ENCODE results near the gene PSMD9.
"Not testable (repeated sequence)": the region's sequence is repeated elsewhere in the genome, so short reads cannot be mapped to it uniquely, and the experiment has no call there.

The PSMD9 gene

DNA sequence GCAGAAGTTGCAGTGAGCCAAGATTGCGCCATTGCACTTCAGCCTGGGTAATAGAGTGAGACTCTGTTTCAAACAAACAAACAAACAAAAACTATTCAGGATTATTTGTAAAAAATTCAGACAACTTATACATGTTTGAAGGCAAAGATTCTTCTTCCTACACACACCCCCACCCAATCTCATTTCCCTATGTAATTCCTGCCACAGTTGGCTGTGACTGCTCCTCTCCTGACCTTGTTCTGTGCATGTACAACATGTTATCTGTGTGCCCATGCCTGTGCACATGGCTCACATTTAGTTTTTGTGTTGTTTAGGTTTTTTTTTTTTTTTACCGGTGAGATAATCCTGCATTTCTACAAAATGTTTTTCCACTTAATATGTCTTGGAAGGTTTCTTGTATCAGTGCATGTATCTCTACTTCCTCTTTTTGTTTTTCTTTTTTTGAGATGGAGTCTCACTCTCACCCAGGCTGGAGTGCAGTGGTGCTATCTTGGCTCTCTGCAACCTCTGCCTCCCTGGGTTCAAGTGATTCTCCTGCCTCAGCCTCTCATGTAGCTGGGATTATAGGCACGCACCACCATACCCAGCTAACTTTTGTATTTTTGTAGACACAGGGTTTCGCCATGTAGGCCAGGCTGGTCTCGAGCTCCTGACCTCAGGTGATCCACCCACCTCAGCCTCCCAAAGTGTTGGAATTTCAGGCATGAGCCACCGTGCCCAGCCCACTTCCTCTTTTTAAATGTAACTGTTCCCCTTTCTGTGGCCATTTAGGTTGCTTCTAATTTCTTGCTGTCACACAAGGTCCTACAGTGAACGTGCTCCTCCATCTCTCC is 38.5 kb downstream of the PSMD9 start:
- DNase-seq: no peak

- no peak for DNase-seq
Measured at GRCh38 chr12:121927813-121928212, 39.2 kb downstream of the PSMD9 start.

DNA sequence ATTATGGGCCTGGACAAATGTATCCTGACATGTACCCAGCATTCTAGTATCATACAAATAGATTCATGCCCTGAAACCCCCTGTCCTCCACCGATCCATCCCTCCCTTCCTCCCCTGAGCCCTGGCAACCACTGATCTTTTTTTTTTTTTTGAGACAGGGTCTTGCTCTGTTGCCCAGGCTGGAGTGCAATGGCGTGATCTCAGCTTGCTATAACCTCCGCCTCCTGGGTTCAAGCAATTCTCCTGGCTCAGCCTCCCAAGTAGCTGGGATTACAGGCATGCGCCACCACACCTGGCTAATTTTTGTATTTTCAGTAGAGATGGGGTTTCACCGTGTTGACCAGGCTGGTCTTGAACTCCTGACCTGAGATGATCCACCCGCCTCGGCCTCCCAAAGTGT is 41.0 kb downstream of the PSMD9 start:
- DNase-seq: not testable (repeated sequence)

- DNase-seq: no peak
Measured at GRCh38 chr12:121930862-121931261, 42.3 kb downstream of the PSMD9 start.

- no peak for DNase-seq
Measured at GRCh38 chr12:121932176-121932536, 43.6 kb downstream of the PSMD9 start.

DNA sequence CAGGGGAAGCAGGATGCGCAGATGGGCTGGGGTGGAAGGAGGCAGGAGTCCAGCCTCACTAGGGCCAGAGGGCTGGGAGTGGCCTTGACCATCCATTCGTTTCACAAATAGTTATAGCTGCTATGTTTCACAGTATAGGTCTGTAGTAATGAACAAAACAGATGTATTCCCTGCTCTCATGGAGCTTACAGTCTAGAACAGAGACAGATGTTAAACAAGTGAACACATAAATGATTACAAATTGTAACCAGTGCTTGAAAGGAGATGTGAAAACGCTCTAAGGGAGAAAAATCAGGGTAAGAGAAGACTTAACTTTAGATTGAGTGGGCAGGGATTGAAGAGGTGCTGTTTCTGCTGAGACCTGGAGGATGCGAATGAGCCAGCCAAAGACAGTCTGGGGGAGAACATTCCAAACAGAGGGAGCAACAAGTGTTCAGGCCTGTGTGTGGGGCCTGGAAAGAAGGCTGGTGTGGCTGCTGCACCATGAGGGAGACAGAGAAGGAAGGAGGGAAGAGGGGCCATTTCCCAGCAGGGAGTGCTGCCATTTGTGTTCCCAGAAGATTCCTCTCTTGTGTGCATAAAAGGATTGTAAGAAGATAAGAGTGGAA is 44.4 kb downstream of the PSMD9 start:
- no peak for DNase-seq

GRCh38 chr12:121933522-121934308 is 45.1 kb downstream of the PSMD9 start:
- DNase-seq: peak; percentile 66

DNA sequence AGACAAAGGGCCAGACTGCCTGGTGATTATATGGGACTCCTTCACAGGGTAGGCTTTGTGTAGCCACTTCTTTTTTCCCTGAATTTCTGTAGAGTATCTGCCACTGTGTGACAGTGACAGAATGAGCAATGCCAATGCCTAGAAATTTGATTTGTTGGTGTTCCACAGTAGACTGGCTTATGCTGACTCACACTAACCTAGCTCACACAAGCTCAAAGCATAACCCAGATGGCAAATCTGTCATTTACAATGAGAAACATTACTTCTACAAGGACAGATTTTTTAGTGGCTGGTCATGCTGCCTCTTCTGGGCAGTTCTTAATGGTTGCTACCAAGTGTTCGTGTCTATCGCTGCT is 45.7 kb downstream of the PSMD9 start:
- DNase-seq: no peak

GRCh38 chr12:121937654-121938053 is 49.1 kb downstream of the PSMD9 start:
- DNase-seq: no peak

- no peak for DNase-seq
Measured at GRCh38 chr12:121939186-121939585, 50.6 kb downstream of the PSMD9 start.

DNA sequence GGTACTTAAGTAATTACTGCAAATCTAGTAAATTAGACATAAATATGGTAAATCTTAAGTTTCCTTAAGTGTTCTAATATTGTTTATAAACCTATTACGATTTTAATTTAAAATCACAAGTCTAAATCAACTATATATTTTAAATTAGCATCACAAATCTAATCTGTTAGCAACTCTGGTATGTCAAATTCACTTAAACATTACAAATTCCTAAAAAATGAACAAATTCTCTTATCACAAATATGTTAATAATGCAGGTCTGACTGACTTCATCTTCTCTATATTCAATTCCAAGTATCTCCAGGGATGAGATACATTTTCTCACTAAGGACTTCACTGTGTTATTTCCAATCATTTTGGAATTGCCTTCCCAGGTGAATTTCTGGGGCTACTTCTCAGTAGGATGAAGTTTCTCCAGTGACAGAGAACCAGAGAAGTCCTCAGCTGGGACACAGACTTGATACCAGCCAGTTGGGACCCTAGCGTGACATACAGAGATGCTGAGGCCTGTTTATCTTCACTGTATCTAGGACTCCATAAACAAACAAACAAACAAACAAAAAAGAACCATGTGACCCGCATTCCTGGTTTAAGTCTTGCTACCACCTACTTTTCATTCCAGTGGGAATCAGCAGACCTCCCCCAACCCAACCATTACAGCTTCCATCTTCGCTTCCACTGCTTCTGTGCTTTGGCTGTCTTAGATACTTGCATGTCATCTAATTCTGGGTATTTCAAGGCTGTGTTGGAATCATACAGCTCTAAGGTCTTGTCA is 51.6 kb downstream of the PSMD9 start:
- no peak for DNase-seq

- peak; percentile 64 for DNase-seq
Measured at GRCh38 chr12:121942145-121942718, 53.6 kb downstream of the PSMD9 start.

DNA sequence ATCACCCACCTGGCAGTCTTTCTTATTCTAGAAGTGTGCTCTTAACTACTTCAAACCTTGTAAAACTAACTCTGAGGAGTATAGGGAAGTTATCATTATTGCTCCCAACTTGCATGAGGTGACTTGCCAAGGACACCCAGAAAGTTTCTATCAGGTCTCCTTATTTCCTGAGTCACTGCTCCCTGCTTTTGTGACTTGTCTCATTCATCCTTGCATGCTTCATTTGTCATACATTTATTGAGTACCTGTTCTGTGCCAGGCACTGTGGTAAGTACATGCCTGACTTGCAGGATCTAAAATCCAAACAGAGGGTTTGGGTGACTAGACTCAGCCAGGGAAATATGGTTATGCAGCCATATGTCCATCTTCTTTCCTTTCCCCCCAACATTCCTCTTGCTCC is 55.3 kb downstream of the PSMD9 start:
- DNase-seq: no peak

- no peak for DNase-seq
Measured at GRCh38 chr12:121946313-121947025, 57.9 kb downstream of the PSMD9 start.

DNA sequence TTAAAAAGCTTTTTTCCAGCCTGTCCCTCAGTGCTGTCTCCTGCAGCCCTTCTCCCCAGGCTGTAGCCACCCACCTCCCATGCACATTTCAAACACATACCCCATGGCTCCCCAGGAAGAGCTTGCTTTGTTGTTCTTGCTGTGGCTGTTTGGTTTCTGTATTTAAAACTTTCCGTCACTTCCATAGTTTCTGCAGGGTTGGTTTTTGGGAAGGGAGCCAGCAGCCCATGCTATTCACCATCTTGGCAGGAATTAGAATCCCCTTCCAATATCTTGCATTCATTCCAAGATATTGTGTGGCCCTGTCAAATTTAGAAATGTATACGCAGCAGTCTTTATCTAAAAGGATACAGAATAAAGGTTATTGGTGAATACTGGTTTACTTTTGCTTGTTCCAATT is 59.4 kb downstream of the PSMD9 start:
- DNase-seq: no peak

DNA sequence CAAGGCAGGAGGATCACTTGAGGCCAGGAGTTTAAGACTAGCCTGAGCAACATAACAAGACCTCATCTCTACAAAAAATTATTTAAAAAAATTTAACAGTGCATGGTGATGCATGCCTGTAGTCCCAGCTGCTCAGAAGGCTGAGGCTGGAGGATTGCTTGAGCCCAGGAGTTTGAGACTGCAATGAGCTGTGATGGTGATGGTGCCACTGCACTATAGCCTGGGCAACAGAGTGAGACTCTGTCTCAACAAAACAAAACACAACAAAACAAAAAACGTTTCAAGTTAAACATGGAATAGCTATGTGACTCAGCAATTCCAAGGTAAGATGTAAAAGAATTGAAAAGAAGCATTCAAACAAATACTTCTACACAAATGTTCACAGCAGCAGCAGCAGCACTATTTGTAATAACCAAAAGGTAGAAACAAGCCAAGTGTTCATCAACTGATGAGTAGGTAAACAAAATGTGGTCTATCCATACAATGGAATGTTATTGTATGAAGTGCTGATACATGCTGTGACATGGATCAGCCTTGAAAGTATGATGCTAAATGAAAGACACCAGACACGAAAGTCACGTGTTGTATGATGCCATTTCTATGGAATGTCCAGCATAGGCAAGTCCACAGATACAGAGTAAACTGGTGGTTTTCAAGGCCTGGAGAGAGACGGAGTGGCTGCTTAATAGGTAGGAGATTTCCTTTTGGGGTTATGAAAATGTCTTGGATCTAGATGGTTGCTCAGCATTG is 61.2 kb downstream of the PSMD9 start:
- peak; percentile 90 for DNase-seq

DNA sequence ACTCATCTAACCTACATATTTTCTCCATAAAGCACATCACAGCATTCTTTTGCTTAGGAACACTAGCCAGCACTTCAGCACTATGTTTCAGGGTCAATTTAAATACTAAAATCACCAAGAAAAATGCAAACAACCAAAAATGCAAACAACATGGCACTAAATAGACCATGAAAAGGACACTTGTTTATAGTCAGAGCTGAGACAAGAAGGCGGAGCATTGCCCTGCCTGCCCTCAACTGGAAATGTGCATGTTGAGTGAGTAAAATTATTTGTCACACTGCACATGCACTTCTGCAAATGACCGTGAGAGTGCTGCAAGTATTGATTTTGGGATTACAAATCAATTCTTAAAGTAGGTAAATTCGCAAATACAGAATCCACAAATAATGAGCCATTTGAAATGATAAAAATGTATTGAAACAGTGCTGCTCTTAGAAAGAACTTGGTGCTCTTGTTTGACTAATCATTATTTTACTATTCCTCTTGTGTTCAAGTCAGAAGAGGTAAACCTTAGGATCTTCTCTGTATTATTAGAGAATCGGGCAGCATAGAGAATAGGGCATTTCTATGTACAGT is 64.6 kb downstream of the PSMD9 start:
- DNase-seq: no peak

DNA sequence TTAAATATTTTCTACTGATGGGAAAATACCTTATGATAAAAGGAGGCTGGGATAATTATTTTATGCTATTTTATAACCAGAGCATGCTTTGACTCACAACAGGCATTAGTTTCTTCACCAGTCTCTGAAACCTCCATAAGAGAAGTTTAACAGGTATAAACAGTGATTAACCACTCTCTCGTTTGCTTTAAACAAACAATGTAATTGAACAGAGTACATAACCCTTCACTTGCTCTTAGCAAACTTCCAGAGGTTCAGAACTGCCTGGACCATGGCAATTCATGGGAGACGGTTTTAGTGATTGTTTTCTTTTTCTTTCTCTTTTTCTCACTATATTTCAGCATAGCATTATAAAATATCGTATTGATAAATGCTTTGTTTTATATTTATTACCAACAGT is 65.1 kb downstream of the PSMD9 start:
- DNase-seq: no peak

- DNase-seq: no peak
Measured at GRCh38 chr12:121955258-121956237, 67.0 kb downstream of the PSMD9 start.
